Anterior cingulate cortex (tissue), 58 donors: ENCODE data around the gene FUCA2.
A peak's percentile ranks its signal among the peaks of the same experiment; 100 is the strongest.
"Not testable (repeated sequence)": the region's sequence is repeated elsewhere in the genome, so short reads cannot be mapped to it uniquely, and the experiment has no call there.

ENCODE experiments used
- DNase-seq, 58 donors: peaks; one replicate each; lab custom pipeline; 2025; lab: John Stamatoyannopoulos, UW

Gene FUCA2

DNA sequence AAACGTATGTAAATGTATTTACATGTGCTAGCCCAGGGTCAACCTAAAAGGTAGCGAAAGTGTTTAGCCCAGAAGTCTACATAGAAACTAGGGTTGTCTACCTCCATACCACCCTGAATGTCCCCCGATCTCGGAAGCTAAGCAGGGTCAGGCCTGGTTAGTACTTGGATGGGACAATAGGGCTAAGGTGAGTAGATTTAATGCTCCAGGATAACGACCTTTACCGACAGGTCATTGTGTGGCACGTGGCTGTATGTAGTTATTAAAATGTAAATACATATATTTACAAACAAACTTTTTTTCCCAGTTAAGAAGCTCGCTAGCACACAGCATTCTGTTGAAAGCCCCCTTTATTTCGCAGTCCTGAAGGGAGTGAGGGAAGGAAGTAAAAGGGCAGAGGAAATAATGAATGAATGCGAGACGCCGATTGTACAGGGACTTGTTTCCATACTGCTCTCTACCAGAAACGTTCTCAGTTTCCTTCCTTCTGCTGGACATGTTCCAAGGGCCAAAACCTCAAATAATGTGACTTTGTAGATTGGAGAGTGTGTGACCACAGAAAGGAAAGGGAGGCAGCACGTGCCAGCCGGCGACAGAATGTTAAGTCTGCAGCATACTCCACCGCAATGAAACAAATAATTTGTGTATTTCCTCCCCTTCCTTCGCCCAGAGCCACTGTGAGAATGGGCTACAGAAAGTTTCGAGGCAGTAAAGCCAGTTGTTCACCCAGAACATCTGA lies 61.6 kb downstream of the FUCA2 start:
- DNase-seq, result peak in 8 of 58 donors; percentile 10 to 61 (median 37)

DNA sequence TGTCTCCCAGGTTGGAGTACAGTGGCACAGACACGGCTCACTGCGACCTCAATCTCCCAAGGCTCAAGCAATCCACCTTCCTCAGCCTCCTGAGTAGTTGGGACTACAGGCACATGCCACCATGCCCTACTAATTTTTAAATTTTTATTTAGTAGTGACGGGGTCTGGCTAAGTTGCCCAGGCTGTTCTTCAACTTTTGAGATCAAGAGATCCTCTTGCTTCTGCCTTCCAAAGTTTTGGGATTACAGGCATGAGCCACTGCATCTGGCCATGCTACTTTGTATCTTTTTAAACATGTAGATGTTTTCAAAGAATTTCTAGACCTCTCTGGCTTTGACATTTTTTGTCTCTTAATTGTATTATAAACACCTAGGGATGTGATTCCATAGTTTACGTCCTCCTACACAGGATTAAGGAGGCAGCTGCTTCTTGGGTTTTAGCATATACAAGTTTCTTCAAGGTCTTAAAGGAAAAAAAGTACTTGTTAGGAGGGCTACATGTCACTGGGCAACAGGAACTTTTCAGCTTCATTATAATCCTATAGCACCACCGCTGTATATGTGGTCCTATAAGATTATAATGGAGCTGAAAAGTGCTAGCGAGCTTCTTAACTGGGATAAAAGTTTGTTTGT lies 62.3 kb downstream of the FUCA2 start:
- no peak for DNase-seq

DNA sequence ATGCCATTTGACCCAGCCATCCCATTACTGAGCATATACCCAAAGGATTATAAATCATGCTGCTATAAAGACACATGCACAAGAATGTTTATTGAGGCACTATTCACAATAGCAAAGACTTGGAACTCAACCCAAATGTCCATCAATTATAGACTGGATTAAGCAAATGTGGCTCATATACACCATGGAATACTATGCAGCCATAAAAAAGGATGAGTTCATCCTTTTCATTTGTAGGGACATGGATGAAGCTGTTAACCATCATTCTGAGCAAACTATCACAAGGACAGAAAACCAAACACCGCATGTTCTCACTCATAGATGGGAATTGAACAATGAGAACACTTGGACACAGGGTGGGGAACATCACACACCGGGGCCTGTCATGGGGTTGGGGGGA lies 63.7 kb downstream of the FUCA2 start:
- DNase-seq, result not testable (repeated sequence)
